GM19240 (cell line): Measurements from ENCODE around the gene IKZF1.

ENCODE experiments used
- DNase-seq: peaks from one replicate; pipeline ENCODE4 v3.0.0; 2011; ENCODE audit warnings: low spot score; ENCODE audit not compliant: insufficient read length

The IKZF1 gene

GRCh38 chr7:50307368-50308032 is 3.0 kb downstream of the IKZF1 start:
- no peak for DNase-seq

GRCh38 chr7:50308203-50308531 is 3.7 kb downstream of the IKZF1 start:
- no peak for DNase-seq

- no peak for DNase-seq
These were observed 4.2 kb downstream of the IKZF1 start for GRCh38 chr7:50308532-50309385.

- no peak for DNase-seq
These were observed 5.2 kb downstream of the IKZF1 start for GRCh38 chr7:50309721-50310120.

GRCh38 chr7:50310361-50310760 is 5.8 kb downstream of the IKZF1 start:
- DNase-seq, result no peak

- no peak for DNase-seq
These were observed 6.4 kb downstream of the IKZF1 start for GRCh38 chr7:50310956-50311355.

GRCh38 chr7:50312250-50313162 is 8.0 kb downstream of the IKZF1 start:
- DNase-seq, result no peak

- no peak for DNase-seq
These were observed 10.5 kb downstream of the IKZF1 start for GRCh38 chr7:50314836-50315592.

GRCh38 chr7:50315739-50316671 is 11.5 kb downstream of the IKZF1 start:
- no peak for DNase-seq

GRCh38 chr7:50317221-50317678 is 12.7 kb downstream of the IKZF1 start:
- DNase-seq, result no peak

- no peak for DNase-seq
These were observed 13.5 kb downstream of the IKZF1 start for GRCh38 chr7:50317697-50318669.

GRCh38 chr7:50321487-50322067 is 17.1 kb downstream of the IKZF1 start:
- no peak for DNase-seq

GRCh38 chr7:50324113-50324512 is 19.6 kb downstream of the IKZF1 start:
- no peak for DNase-seq

GRCh38 chr7:50327443-50327842 is 22.9 kb downstream of the IKZF1 start:
- no peak for DNase-seq

GRCh38 chr7:50329775-50330174 is 25.3 kb downstream of the IKZF1 start:
- DNase-seq, result no peak

- no peak for DNase-seq
These were observed 25.7 kb downstream of the IKZF1 start for GRCh38 chr7:50330254-50330653.

- DNase-seq, result no peak
These were observed 26.2 kb downstream of the IKZF1 start for GRCh38 chr7:50330696-50331095.

- DNase-seq, result no peak
These were observed 27.2 kb downstream of the IKZF1 start for GRCh38 chr7:50331564-50332208.
